OCI-LY3 (cell line): ENCODE data around the gene ZBTB1.

Experiments
- EZH2phosphoT487 ChIP-seq: fragments of 200-600 bp; shearing (Covaris generic); IDR thresholded peaks from 2 replicates; pipeline ENCODE4 v1.6.1; 2018; ENCODE audit warnings: antibody characterized with exemption, mixed run types, low read depth
- TF ChIP-seq, protein P1 (sequence below): fragments of 200-600, 300-600 bp; sonication (generic); IDR thresholded peaks from 2 replicates; pipeline ENCODE4 v1.5.1; 2014; ENCODE audit warnings: antibody characterized with exemption, low read length, low read depth

GRCh38 chr14:64572386-64573104 is 68.0 kb downstream of the ZBTB1 start:
- TF ChIP-seq, protein P1, sequence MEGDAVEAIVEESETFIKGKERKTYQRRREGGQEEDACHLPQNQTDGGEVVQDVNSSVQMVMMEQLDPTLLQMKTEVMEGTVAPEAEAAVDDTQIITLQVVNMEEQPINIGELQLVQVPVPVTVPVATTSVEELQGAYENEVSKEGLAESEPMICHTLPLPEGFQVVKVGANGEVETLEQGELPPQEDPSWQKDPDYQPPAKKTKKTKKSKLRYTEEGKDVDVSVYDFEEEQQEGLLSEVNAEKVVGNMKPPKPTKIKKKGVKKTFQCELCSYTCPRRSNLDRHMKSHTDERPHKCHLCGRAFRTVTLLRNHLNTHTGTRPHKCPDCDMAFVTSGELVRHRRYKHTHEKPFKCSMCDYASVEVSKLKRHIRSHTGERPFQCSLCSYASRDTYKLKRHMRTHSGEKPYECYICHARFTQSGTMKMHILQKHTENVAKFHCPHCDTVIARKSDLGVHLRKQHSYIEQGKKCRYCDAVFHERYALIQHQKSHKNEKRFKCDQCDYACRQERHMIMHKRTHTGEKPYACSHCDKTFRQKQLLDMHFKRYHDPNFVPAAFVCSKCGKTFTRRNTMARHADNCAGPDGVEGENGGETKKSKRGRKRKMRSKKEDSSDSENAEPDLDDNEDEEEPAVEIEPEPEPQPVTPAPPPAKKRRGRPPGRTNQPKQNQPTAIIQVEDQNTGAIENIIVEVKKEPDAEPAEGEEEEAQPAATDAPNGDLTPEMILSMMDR: no peak
- no peak for TF ChIP-seq EZH2phosphoT487
